Fibroblast of peridontal ligament (primary cell): ENCODE measurements around the gene SIRT3.
"Not testable (repeated sequence)": the region's sequence is repeated elsewhere in the genome, so short reads cannot be mapped to it uniquely, and the experiment has no call there.

Experiments used
- DNase-seq: peaks from one replicate; pipeline ENCODE4 v3.0.0-alpha.2; 2010; ENCODE audit errors: extremely low read depth

Gene SIRT3

GRCh38 chr11:203056-203944 is 32.8 kb downstream of the SIRT3 start:
- DNase-seq: no peak

GRCh38 chr11:202490-202889 is 33.7 kb downstream of the SIRT3 start:
- no peak for DNase-seq

GRCh38 chr11:201966-202365 is 34.2 kb downstream of the SIRT3 start:
- no peak for DNase-seq

GRCh38 chr11:200224-201003 is 35.7 kb downstream of the SIRT3 start:
- no peak for DNase-seq

- DNase-seq: no peak
Observed at GRCh38 chr11:199782-200181, 36.4 kb downstream of the SIRT3 start.

GRCh38 chr11:199004-199581 is 37.0 kb downstream of the SIRT3 start:
- no peak for DNase-seq

- DNase-seq: no peak
Observed at GRCh38 chr11:198236-198806, 37.8 kb downstream of the SIRT3 start.

- no peak for DNase-seq
Observed at GRCh38 chr11:197741-198235, 38.4 kb downstream of the SIRT3 start.

- no peak for DNase-seq
Observed at GRCh38 chr11:196786-197731, 39.1 kb downstream of the SIRT3 start.

- not testable (repeated sequence) for DNase-seq
Observed at GRCh38 chr11:193481-193880, 42.7 kb downstream of the SIRT3 start.

- DNase-seq: not testable (repeated sequence)
Observed at GRCh38 chr11:192674-193128, 43.4 kb downstream of the SIRT3 start, which contains the start of gene SCGB1C1. Gene SCGB1C1, plus strand, starts transcription at chr11:193078. Its CDS starts 22 bp downstream, at chr11:193100.

GRCh38 chr11:191490-192478 is 44.4 kb downstream of the SIRT3 start:
- not testable (repeated sequence) for DNase-seq

- DNase-seq: not testable (repeated sequence)
Observed at GRCh38 chr11:190546-190945, 45.6 kb downstream of the SIRT3 start.

- not testable (repeated sequence) for DNase-seq
Observed at GRCh38 chr11:189843-190311, 46.3 kb downstream of the SIRT3 start.

GRCh38 chr11:189200-189783 is 46.9 kb downstream of the SIRT3 start:
- DNase-seq: not testable (repeated sequence)

GRCh38 chr11:180242-180641 is 55.9 kb downstream of the SIRT3 start:
- not testable (repeated sequence) for DNase-seq
